CD4-positive, alpha-beta T cell (primary cell): ENCODE measurements around the gene NME8. TPM values are rescaled to one million over a fixed set of nuclear protein-coding genes. Genes with fewer than 3 reads are reported as not detected.

Source experiments
- ATAC-seq: fragments of 200-7000 bp; cut with Tn5 transposase; one replicate; pipeline ENCODE4 v1.10.0; 2022; ENCODE audit warnings: mild to moderate bottlenecking; ENCODE audit not compliant: poor library complexity
- CTCF ChIA-PET: fragments of 350-600 bp; sonication (Branson Sonifier 250); formaldehyde crosslinking; loops from one replicate; lab custom pipeline; 2021; ENCODE audit warnings: antibody characterized with exemption, inconsistent platforms; lab: Charles Lee
- POLR2A ChIA-PET: fragments of 350-600 bp; sonication (Branson Sonifier 250); formaldehyde crosslinking; loops from one replicate; lab custom pipeline; 2021; ENCODE audit warnings: antibody characterized with exemption, inconsistent platforms; lab: Charles Lee
- DNase-seq, 14 experiments: peaks; one replicate each; pipeline ENCODE4 v3.0.0-alpha.2; 2013 to 2020; ENCODE audit warnings: mixed read lengths in 2 of 14
- H3K27ac ChIP-seq, 2 donors: one replicate each; pipeline versions ENCODE4 v1.5.1 to v1.7.0; 2013; ENCODE audit warnings: low read length in 2 of 2, low read depth in 1 of 2, mild to moderate bottlenecking in 1 of 2
- H3K27me3 ChIP-seq, 2 experiments: 1 replicate in 1 of 2; 2 replicates in 1 of 2; pipeline versions ENCODE4 v1.6.1 to v1.7.0; 2013; ENCODE audit warnings: low read length in 2 of 2, control low read depth in 1 of 2, mild to moderate bottlenecking in 1 of 2, moderate library complexity in 1 of 2; ENCODE audit not compliant: insufficient read depth in 2 of 2, control insufficient read depth in 1 of 2
- H3K36me3 ChIP-seq: one replicate; pipeline ENCODE4 v1.6.1; 2013; ENCODE audit warnings: low read length, control low read depth; ENCODE audit not compliant: insufficient read depth
- H3K4me1 ChIP-seq: one replicate; pipeline ENCODE4 v1.6.1; 2013; ENCODE audit warnings: low read length, control low read depth; ENCODE audit not compliant: insufficient read depth
- H3K4me3 ChIP-seq: one replicate; pipeline ENCODE4 v1.5.1; 2013; ENCODE audit warnings: mild to moderate bottlenecking, low read length, moderate library complexity
- H3K9me3 ChIP-seq, 2 experiments: 1 replicate in 1 of 2; 2 replicates in 1 of 2; pipeline versions ENCODE4 v1.6.1 to v1.7.0; 2013; ENCODE audit warnings: low read length in 2 of 2, mild to moderate bottlenecking in 2 of 2, control low read depth in 1 of 2, moderate library complexity in 1 of 2; ENCODE audit not compliant: control insufficient read depth in 1 of 2, insufficient read depth in 1 of 2
- H3K27ac Mint-ChIP-seq: one replicate; pipeline ENCODE4 v1.8.0; 2020; ENCODE audit warnings: mixed read lengths
- H3K27me3 Mint-ChIP-seq: one replicate; pipeline ENCODE4 v1.8.0; 2021; ENCODE audit warnings: mixed read lengths
- H3K36me3 Mint-ChIP-seq: one replicate; pipeline ENCODE4 v1.8.0; 2021; ENCODE audit warnings: low read depth, mixed read lengths
- H3K4me1 Mint-ChIP-seq: one replicate; pipeline ENCODE4 v1.8.0; 2021; ENCODE audit warnings: low read depth, mixed read lengths
- H3K4me3 Mint-ChIP-seq: one replicate; pipeline ENCODE4 v1.8.0; 2020; ENCODE audit warnings: mild to moderate bottlenecking, mixed read lengths
- H3K9me3 Mint-ChIP-seq: one replicate; pipeline ENCODE4 v1.8.0; 2020; ENCODE audit warnings: mixed read lengths
- intact Hi-C, 2 experiments: fragments of 100-400 bp; cut with DNase I in 1 of 2; cut with micrococcal nuclease in 1 of 2; formaldehyde crosslinking; loops; one replicate each; pipeline versions ENCODE4 v1.15.1 to v1.9.0; 2023 to 2025; cut with DNase I, micrococcal nuclease
- total RNA-seq, 174 experiments: library from RNA in 2 of 174; stranded (reverse) in 2 of 174; gene quantifications; one replicate each; pipeline ENCODE4 v1.2.3 and lab custom pipeline; 2021 to 2026
- TF ChIP-seq, protein P1 (sequence below): fragments of 200-600 bp; IDR thresholded peaks from one replicate; pipeline ENCODE4 v1.8.0; 2022; ENCODE audit warnings: antibody characterized with exemption, mild to moderate bottlenecking

The NME8 gene
- total RNA-seq, 2 experiments from 2014 or later, result not detected

DNA sequence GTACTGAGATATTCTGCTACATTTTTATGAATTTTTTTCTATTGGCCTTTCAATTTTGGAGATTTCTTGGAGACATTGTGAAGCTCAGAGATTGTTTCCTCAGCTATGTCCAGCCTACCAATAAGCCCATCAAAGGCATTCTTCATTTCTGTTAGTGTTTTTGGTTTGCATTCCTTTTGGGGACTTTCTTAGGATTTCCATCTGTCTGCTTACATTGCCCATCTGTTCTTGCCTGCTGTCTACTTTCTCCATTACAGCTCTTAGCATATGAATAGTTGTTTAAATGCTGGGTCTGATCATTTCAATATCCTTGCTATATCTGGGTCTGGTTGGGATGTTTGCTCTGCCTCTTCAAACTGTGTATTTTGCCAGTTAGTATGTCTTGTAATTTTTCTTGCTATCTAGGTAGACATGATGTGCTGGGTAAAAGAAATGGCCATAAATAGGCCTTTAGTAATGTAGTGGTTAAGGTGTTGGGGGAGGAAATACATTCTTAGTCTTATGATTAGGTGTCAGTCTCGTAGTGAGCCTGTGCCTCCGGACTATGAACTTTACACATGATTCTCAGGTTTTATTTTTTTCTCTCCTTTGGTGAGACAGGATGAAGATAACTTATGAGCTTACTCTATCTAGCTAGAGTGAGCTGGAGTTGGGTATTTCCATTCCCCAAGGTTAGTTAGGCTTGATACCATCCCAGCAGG, 32.6 kb upstream of the NME8 start:
- DNase-seq, result no peak
- POLR2A ChIA-PET, result no interaction called here
- CTCF ChIA-PET, result interaction anchor here (1.6 kb wide), 1 partner anchor 10 kb away, joined by 3 read pairs; no protein-coding TSS in a partner anchor

DNA sequence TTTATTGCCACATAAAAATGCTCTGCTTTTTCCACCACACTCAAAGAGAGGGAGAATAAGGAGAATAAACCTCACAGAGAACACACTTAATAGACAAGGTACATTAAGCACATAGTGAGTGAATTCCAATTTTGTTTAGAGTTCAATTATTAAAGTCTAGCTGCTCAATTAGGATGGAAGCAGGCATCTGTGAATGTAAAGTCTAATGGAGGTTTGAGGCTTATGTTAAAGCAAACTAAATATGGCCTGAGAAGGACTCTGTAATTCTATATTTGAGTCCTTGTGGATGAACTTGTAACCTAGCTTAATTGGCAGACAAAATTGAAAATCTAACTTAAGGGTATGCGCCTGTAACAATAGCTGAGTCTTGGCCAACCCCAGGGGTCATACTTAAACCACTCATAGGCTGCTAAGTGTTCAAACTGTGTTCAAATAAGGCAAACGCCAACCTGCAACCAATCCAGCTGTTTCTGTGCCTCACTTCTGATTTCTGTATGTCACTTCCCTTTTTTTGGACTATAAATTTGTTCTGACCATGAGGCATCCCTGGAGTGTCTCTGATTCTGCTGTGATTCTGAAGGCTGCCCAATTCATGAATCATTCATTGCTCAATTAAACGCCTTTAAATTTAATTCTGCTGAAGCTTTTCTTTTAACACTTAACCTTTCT, 31.3 kb upstream of the NME8 start:
- H3K27me3 ChIP-seq, result no peaks in the 10 kb centered on the region
- H3K27ac Mint-ChIP-seq, result no peak overlapping the region
- H3K4me1 Mint-ChIP-seq, result no peaks in the 10 kb centered on the region
- no peak overlapping the region for H3K27ac ChIP-seq
- ChIA-PET CTCF (interaction anchor here (1.2 to 1.6 kb wide), 2 partner anchors 8 to 17 kb away, joined by 3 to 4 read pairs; no protein-coding TSS in a partner anchor), POLR2A (no interaction called here)
- H3K4me3 Mint-ChIP-seq, result no peak overlapping the region
- H3K36me3 ChIP-seq, result no peaks in the 10 kb centered on the region
- intact Hi-C loops, result no loop called here
- DNase-seq, result no peak
- no peak for ATAC-seq
- no peaks in the 10 kb centered on the region for H3K9me3 Mint-ChIP-seq
- no peaks in the 10 kb centered on the region for H3K9me3 ChIP-seq
- no peaks in the 10 kb centered on the region for H3K4me1 ChIP-seq
- no peaks in the 10 kb centered on the region for H3K27me3 Mint-ChIP-seq
- H3K4me3 ChIP-seq, result no peak overlapping the region
- TF ChIP-seq, protein P1, sequence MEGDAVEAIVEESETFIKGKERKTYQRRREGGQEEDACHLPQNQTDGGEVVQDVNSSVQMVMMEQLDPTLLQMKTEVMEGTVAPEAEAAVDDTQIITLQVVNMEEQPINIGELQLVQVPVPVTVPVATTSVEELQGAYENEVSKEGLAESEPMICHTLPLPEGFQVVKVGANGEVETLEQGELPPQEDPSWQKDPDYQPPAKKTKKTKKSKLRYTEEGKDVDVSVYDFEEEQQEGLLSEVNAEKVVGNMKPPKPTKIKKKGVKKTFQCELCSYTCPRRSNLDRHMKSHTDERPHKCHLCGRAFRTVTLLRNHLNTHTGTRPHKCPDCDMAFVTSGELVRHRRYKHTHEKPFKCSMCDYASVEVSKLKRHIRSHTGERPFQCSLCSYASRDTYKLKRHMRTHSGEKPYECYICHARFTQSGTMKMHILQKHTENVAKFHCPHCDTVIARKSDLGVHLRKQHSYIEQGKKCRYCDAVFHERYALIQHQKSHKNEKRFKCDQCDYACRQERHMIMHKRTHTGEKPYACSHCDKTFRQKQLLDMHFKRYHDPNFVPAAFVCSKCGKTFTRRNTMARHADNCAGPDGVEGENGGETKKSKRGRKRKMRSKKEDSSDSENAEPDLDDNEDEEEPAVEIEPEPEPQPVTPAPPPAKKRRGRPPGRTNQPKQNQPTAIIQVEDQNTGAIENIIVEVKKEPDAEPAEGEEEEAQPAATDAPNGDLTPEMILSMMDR, result no peak
- H3K36me3 Mint-ChIP-seq, result no peaks in the 10 kb centered on the region

More for the DNA sequence above, 32.6 kb upstream of the NME8 start:
- H3K4me3 Mint-ChIP-seq, result no peak overlapping the region
- Histone ChIP-seq H3K27me3 (no peaks in the 10 kb centered on the region), H3K36me3 (no peaks in the 10 kb centered on the region), H3K9me3 (no peaks in the 10 kb centered on the region), H3K4me3 (no peak overlapping the region), H3K4me1 (no peaks in the 10 kb centered on the region), H3K27ac (no peak overlapping the region)
- H3K27ac Mint-ChIP-seq, result no peak overlapping the region
- intact Hi-C loops, result no loop called here
- ATAC-seq, result no peak
- H3K36me3 Mint-ChIP-seq, result no peaks in the 10 kb centered on the region
- H3K4me1 Mint-ChIP-seq, result no peaks in the 10 kb centered on the region
- no peaks in the 10 kb centered on the region for H3K27me3 Mint-ChIP-seq
- H3K9me3 Mint-ChIP-seq, result no peaks in the 10 kb centered on the region
- TF ChIP-seq, protein P1, result no peak

GRCh38 chr7:37817591-37817960, 30.8 kb upstream of the NME8 start:
- Histone ChIP-seq H3K9me3 (no peaks in the 10 kb centered on the region), H3K27ac (no peak overlapping the region), H3K4me1 (no peaks in the 10 kb centered on the region), H3K27me3 (no peaks in the 10 kb centered on the region), H3K4me3 (no peak overlapping the region), H3K36me3 (no peaks in the 10 kb centered on the region)
- CTCF ChIA-PET, result interaction anchor here (1.2 to 1.6 kb wide), 2 partner anchors 8 to 17 kb away, joined by 3 to 4 read pairs; no protein-coding TSS in a partner anchor
- no peak overlapping the region for H3K27ac Mint-ChIP-seq
- H3K36me3 Mint-ChIP-seq, result no peaks in the 10 kb centered on the region
- H3K4me3 Mint-ChIP-seq, result no peak overlapping the region
- DNase-seq (no peak), ATAC-seq (no peak)
- no peaks in the 10 kb centered on the region for H3K27me3 Mint-ChIP-seq
- no peaks in the 10 kb centered on the region for H3K4me1 Mint-ChIP-seq
- no peaks in the 10 kb centered on the region for H3K9me3 Mint-ChIP-seq
- intact Hi-C loops, result no loop called here
- TF ChIP-seq, protein P1, result no peak
- POLR2A ChIA-PET, result no interaction called here
